NCI-H460 (cell line): Measurements from ENCODE around the gene LEUTX. TPM values are rescaled to one million over a fixed set of nuclear protein-coding genes. Genes with fewer than 3 reads are reported as not detected.
"Not testable (repeated sequence)": the region's sequence is repeated elsewhere in the genome, so short reads cannot be mapped to it uniquely, and the experiment has no call there.

Experiments used
- DNase-seq: peaks from one replicate; pipeline ENCODE4 v3.0.0-alpha.2; 2016; ENCODE audit warnings: low read depth; ENCODE audit errors: extremely low read depth
- total RNA-seq: library from RNA; depleted of rRNA; stranded (reverse); fragments of >200 nt; shearing (Covaris generic); gene quantifications from 2 replicates; pipeline ENCODE4 v1.2.3, GENCODE V29; 2014

LEUTX gene
- total RNA-seq, 1 experiment from 2014 or later, result not detected

DNA sequence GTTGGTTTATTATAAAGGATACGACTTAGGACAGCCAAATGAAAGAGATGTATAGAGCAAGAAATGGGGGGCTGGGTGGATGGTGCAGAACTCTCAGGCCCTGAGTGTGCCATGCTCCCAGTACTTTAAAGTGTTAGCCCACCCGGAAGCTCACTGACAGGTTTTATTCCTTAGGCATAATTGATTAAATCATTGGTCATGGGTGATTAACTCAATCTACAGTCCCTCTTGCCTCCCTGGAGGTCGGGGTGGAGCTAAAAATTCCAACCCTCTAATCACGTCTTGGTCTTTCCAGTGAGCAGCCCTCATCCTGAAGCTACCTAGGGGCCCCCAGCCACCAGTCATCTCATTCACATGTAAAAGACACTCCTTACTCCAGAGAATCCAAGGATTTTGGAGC lies 9.9 kb upstream of the LEUTX start:
- no peak for DNase-seq

DNA sequence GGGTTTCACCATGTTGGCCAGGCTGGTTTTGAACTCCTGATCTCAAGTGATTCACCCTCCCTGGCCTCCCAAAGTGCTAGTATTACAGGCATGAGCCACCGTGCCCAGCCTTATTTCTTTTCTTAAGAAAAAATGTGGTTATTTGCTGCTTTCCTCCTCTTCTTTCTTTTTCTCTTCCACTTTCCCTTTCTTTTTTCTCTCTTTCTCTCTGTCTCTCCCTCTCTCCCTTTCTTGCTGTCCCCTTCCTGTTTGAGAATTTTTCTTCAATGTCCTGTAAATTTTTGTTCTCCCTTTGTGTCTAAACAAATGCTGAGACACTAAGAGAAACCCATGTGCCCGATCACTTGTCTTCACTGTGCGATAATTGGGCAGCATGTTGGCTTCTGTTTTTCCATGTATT lies 2.2 kb downstream of the LEUTX start:
- no peak for DNase-seq

DNA sequence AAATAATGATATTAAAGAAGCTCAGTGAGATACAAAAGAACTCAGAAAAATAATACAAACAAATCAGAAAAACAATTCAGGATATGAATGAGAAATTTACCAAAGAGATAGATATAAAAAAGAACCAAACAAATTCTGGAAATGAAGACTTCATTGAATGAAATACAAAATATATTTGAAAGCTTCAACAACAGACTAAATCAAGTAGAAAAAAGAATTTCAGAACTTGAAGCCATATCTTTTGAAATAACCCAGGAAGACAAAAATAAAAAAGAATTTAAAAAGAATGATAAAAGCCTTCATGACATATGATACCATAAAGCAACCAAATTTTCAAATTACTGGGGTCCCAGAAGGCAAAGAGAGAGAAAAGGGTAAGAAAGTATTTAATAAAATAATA lies 9.6 kb downstream of the LEUTX start:
- no peak for DNase-seq

DNA sequence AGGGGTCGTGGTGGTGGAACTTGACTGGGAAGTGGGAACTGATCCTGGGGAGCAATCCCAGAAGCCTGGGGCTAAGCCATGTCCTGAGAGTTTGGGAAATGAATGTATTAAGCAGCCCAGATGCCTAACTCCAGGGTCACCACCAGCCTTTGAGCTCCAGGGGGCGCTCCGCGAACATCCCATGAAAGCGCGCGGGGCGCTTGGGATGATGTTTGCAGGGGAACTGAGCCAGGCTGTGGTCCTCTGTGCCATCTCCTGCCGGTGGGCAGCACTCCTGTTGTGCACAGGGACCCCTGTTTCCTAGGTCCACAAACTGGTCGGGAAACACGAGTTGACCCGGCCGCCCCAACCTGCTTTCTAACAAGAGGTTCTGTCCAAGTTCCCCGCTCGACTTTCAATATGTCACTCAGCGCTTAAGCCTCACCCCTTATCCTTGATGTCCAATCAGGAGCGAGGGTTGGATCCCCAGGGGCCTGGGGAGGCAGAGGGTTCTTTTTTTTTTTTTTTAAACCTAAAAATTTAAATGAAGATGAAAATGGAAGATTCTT lies 14.4 kb downstream of the LEUTX start:
- DNase-seq, result peak; percentile 62

DNA sequence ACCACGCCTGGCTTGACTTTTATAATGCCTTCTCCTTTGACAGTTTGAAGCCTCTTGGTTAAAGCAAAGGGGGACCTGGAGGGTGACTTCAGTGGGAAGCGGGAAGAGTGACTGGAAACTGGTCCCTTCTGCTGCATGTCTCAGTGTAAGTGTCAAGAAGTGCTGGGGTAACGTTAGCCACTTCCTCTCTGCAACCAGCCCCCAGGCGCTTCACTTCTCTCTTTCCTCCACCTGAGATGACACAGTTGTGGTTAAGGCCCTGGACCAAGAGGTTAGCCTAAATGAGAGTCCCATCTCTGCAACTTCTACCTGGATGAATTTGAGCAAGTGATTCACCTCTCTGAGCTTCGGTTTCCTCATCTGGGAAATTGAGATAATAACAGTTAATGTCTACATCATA lies 16.3 kb downstream of the LEUTX start:
- no peak for DNase-seq

DNA sequence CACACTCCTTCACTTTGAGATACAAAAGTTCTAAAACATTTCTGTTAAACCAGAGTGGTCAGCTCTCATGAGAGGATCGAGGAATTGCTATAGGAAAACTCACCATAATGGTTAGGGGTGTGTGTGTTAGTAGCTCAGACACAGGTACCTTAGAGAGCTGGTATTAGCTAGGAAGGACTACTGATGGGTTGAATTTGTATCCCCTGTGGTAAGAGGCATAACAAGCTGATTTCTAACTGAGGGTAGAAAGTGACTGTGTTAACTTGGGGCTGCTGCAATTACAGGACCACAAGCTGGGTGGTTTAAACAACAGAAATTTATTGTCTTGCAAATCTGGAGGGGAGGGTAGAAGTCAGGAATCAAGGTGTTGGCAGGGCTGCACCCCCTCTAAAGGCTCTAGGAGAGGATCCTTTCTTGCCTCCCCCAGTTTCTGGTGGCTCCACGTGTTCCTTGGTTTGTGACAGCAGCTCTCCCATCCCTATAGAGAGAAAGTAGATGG lies 17.4 kb downstream of the LEUTX start:
- no peak for DNase-seq

DNA sequence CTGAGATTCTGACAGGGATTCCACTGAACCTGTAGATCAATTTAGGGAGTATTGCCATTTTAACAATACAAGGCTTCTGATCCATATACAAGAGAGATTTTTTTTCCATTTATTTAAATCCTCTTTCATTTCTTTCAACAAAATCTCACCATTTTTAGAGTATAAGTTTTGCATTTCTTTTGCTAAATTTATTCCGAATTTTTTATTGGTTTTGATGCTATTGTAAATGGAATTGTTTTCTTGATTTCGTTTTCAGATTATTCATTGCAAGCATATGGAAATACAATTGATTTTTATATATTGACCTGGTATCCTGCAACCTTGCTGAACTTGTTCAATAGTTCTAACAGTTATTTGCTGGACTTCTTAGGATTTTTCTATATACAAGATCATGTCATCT lies 18.4 kb downstream of the LEUTX start:
- DNase-seq, result no peak

DNA sequence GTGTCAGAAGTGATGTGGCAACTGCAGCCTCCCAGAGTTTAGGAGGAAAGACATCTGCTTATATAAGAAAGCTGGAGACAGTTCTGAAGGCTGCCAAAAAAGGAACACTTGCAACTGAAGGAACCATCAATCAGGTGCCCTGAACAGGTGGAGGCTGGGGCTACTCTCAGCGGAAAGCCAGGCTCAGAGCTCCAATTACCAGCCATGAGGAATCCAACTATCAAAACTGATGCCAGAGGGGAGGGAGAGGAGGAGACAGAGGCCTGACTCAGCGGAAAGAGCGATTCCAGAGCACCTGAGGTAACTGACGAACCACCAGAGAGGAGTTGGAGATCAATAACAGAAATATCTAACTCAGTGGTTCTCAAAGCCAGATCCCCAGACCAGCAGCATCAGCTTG lies 24.3 kb downstream of the LEUTX start:
- DNase-seq, result no peak

DNA sequence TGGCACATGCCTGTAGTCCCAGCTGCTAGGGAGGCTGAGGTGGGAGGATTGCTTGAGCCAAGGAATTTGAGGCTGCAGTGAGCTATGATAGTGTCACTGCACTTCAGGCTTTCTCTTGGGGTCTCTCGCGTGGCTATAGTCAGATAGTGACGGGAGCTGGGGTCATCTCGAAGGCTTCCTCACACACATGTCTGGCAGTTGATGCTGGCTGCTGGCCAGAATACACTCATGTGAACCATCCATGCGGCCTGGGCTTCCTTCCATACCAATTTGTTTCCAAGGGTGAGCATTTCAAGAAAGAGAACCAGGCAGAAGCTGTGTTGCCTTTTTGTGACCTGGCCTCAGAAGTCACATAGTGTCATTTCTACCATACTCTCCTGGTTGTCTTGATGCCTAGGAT lies 26.4 kb downstream of the LEUTX start:
- DNase-seq, result no peak

DNA sequence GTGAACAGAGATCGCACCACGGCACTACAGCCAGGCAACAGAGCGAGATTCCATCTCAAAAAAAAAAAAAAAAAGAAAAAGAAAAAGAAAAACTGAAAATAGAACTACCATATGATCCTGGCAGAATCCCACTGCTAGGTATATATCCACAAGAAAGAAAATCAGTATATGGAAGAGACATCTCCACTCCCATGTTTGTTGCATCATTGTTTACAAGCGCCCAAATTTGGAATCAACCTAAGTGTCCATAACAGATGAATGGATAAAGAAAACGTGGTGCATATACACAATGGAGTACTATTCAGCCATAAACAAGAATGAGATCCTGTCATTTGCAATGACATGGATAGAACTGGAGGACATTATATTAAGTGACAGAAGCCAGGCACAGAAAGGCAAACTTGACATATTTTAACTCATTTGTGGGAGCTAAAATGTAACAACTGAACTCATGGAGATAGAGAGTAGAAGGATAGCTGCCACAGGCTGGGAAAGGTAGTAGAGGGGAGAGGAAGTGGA lies 29.3 kb downstream of the LEUTX start:
- DNase-seq, result no peak

DNA sequence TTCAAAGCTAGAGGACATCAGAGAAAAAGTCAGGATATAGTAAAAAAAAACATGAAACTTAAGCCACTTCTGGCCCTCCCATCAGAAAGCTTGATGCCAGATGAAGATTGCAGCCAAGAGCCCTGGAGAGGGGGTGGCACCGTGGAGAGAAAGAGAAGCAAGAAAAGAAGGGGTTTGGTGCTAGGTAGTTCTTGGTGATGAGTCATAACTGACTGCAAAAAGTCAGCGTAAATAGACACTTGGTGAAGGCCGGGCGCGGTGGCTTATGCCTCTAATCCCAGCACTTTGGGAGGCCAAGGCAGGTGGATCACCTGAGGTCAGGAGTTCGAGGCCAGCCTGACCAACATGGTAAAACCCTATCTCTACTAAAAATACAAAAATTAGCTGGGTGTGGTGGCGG lies 30.0 kb downstream of the LEUTX start:
- not testable (repeated sequence) for DNase-seq

DNA sequence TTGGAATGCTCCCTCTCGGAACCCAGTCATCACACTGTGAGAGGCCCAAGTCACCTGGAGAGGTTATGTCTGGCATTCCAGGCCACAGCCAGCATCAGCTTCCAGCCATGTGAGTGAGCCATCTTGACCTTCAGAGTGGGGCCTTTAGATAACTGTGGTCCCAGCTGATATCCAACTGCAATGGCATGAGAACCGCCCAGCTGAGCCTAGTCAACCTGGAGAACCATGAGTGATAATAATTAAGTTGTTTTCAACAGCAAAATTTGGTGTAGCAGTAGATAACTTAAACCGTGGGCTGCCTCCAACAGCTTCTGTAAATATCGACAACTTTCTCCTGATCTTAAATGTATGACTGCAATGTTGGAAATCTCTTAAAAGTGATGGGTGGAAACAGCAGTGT lies 30.7 kb downstream of the LEUTX start:
- DNase-seq, result no peak

DNA sequence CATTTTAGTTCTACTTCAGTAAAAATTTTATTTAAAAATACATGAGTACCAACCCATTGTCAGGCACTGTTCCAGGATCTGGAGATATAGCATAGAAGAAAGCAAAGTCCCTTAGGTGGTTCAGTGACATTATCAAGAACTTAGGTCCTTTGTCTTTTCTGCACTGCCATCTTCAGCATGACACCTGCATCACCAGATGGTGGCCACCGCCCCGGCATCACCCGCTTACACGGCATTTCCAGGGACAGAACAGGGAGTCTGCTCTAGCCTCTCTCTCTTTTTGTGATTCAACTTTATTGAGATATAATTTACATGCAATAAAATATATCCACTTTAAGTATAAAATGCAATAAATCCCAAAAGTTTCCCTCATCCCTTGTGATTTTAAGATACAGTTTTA lies 31.8 kb downstream of the LEUTX start:
- no peak for DNase-seq

DNA sequence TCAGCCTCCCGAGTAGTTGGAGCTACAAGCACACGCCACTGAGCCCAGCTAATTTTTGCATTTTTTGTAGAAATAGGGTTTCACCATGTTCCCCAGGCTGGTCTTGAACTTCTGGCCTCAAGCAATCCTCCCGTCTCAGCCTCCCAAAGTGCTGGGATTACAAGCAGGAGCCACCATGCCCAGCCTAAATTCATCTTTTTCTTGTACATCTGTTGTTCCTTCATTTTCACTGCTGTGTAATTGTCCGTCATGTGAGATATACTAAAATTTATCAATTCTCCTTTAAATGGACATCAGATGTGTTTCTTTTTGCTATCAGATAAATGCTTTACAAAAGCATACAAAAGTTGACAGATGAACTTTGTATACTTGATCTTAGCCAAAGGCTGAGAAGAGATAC lies 32.4 kb downstream of the LEUTX start:
- DNase-seq, result no peak

DNA sequence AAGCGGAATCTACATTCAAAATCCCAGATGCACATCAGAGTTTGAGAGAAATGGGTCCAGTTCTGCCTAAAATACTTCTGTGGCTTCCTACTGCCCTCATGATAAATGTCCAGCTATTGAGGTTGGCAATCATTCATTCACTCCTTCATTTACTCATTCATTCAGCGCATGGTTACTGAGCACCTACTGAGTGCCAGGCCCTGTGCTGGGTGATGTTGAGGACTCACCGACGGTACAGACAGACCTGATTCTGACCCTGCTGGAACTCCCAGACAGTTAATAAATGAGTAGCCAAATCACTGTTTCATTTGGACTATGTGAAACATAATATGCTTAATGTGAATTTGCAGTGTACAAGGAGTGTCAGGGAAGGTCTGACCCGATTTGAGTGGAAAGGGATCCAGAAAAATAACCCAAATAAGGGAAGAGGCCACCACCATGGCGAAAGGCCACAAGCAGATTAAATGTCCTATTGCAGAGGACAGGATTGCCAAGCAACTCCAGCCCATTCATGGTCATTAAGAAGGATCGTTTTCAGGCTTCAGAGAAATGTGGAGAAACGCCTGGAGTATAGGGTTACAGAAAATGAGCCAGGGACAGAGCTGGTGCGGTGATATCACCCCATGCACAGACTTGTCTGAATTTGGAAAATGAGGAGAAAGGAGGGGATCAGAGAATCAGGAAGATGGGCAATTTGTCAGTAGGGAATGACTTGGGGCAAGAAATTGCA lies 34.8 kb downstream of the LEUTX start:
- no peak for DNase-seq

DNA sequence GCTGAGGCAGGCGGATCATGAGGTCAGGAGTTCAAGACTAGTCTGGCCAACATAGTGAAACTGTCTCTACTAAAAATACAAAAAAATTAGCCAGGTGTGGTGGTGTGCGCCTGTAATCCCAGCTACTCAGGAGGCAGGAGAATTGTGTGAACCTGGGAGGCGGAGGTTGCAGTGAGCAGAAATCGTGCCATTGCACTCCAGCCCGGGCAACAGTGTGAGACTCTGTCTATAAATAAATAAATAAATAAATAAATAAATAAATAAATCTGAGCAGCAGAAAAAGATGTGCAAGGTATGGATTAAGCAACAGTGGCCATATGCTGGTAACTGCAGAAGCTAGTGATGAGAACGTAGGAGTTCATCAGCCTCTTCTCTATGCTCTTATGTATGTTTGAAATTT lies 35.5 kb downstream of the LEUTX start:
- DNase-seq, result not testable (repeated sequence)

DNA sequence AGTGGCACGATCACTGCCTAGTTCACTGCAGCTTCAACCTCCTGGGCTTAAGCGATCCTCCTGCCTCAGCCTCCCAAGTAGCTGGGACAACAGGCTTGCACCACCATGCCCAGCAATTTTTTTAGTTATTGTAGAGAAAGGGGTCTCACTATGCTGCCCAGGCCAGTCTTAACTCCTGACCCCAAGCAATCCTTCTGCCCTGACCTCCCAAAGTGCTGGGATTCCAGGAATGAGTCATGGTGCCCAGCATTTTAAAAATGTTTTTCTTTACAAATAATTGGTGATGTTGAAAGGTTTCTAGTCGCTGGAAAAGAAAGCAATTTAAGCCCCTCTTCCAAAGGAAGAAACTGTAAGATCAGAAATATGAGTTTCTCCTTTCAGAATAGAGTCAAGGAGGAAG lies 35.9 kb downstream of the LEUTX start:
- DNase-seq, result no peak

DNA sequence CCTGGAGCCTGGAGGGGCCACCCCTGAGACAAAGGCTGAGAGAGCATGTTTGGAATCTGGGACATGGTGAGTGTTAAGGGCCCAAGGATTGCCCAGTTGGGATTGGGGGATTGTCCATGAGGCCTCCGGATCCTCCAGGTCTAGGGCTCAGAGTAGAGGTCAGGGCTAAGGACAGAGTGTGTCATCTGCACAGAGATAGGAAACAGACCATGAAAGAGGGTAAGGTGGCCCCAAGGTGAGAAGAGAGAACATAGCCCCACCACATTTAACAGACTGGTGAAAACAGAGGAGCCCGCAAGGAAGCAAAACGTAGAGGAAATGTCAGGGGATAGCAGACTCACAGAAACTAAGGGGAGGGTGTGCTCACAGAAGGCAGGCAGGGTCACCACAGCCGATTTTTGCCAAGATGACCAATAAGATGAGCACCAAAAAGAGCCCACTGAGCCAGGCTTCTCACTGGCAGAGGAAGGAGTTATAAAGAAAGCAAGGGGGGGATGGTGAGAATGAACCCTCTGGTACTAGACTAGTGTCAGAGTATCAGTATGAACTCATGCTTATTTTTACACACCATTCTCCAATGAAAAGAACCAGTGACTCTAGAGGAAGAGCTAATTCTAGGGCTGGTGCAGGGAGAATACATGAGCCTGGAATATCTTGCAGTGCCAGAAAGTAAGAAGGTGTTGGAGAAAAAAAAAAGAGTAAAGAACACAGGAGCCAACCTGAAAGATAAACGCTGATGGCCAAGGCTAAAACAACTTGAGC lies 37.8 kb downstream of the LEUTX start:
- no peak for DNase-seq

DNA sequence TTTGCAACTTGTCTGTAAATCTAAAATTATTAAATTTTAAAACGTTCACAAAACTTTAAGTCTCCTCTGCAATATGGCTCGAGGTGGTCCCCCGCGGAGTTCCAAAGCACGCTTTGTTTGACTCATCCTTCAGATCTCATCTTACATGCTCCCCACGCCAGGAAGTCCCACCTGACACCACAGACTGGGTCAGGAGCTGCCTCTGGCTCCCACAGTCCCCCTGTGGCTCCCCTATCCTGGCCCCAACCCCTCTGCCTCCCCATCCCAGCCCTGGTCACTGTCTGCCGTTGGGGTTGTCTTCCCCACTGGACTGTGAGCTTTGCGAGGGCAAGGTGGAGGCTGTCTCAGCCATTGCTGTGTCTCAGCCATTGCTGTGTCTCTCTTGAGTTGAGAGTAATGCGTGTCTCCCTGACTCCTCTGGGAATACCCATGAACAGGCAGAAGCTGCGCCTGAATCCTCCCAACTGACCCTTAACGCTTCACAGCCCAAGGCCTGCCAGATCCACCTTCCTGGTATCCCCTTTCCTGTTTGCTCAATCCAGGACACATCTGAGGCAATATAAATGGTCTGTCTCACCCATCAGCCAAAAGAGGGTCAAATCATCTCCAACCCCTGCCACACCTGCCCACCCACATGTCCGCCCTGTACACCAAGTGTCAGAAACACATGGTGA lies 39.4 kb downstream of the LEUTX start:
- DNase-seq, result no peak

DNA sequence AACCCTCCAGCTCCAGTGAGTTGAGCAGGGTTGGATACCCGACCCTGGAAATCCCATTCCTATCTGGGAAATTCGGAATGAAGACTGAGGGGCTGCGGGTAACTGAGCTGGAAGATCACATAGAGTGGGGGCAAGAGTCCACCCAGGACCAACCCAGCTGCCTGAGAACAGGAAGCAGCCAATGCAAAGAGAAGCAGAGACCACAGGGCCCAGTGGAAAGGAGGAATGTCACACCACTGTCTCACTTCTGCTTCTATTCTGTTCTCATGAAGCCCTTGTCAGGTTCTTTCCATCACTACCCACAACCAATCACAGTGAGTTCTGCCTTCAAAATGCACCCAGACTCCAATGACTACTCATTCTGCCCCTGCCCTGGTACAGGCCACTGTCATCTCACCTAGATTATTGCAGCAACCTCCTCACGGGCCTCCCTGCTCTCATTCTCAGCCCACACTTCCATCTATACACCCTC lies 40.0 kb downstream of the LEUTX start:
- DNase-seq, result no peak

DNA sequence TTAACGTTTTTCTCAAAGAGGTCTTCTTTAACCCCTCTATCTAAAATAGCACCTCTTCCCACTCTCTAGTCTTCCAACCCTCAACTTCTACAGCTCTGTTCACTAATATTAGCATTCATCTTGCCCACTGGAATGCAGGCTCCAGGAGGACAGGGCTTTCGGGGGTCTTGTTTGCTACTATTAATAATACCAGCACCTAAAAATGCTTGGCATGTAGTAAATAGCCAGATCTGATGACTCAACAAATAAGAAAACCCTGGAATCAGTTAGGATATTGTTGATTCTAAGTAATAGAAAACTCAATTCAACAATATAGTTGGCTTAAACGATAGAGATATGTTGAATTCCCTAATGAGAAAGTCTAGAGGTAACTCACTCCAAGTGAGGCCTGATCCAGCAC lies 41.1 kb downstream of the LEUTX start:
- DNase-seq, result no peak
